ENCODE measurements around the gene ABHD15.

DNA sequence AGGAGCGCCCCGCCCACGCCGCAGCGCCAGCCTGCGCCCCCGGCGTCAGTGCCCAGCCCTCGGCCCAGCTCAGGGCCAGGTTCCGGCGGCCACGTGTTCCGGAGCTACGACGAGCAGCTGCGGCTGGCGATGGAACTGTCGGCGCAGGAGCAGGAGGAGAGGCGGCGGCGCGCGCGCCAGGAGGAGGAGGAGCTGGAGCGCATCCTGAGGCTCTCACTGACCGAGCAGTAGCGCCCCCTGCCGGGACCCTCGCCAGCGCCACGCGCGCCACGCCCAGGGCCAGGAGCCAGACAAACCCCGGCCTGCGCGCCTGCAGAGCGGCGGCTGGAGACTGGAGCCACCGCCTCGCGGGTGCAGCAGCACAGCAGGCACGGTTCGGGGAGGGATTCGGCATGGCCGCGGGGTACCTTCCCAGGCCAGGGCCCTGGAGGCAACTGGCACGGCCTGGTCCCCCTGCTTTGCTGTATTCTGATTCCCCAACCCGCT is 46.6 kb upstream of the ABHD15 start:
- TF ChIP-seq SUZ12 (IDR thresholded peaks at IDR 0.05; ENCODE audit: extremely low read depth, insufficient read depth, insufficient read length) (no peak), YY1 (IDR thresholded peaks at IDR 0.05; ENCODE audit: insufficient read depth, insufficient read length) (no peak), ZNF274 (IDR thresholded peaks at IDR 0.05; ENCODE audit: low read depth, low read length) (no peak)

All from NT2/D1 (cell line).